ENCODE measurements around the gene CORT. TPM values are rescaled to one million over a fixed set of nuclear protein-coding genes. Genes with fewer than 3 reads are reported as not detected.
A peak's percentile ranks its signal among the peaks of the same experiment; 100 is the strongest.
"Not testable (repeated sequence)": the region's sequence is repeated elsewhere in the genome, so short reads cannot be mapped to it uniquely, and the experiment has no call there.

The CORT gene
- polyA plus RNA-seq, 1 experiment, result not detected

GRCh38 chr1:10451287-10451686, 1.5 kb downstream of the CORT start:
- H3K9me3 ChIP-seq (ENCODE audit: control insufficient read depth, insufficient read depth, low read length), result peaks cover 5% of the 10 kb centered on the region
- H3K27me3 ChIP-seq (ENCODE audit: control insufficient read depth, insufficient read depth, low read length), result no peaks in the 10 kb centered on the region
- ChIA-PET POLR2A (no interaction called here), CTCF (interaction anchor here (0.6 kb wide), 1 partner anchor 457 kb away, joined by 3 read pairs; no protein-coding TSS in a partner anchor)
- no peak for DNase-seq (ENCODE audit: low read depth, low spot score)
- TF ChIP-seq, protein P1, sequence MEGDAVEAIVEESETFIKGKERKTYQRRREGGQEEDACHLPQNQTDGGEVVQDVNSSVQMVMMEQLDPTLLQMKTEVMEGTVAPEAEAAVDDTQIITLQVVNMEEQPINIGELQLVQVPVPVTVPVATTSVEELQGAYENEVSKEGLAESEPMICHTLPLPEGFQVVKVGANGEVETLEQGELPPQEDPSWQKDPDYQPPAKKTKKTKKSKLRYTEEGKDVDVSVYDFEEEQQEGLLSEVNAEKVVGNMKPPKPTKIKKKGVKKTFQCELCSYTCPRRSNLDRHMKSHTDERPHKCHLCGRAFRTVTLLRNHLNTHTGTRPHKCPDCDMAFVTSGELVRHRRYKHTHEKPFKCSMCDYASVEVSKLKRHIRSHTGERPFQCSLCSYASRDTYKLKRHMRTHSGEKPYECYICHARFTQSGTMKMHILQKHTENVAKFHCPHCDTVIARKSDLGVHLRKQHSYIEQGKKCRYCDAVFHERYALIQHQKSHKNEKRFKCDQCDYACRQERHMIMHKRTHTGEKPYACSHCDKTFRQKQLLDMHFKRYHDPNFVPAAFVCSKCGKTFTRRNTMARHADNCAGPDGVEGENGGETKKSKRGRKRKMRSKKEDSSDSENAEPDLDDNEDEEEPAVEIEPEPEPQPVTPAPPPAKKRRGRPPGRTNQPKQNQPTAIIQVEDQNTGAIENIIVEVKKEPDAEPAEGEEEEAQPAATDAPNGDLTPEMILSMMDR (IDR thresholded peaks at IDR 0.05; ENCODE audit: low read depth, low read length), result no peak
- H3K4me3 ChIP-seq (ENCODE audit: low read depth, low read length), result peak overlapping the region; percentile 22
- H3K27ac ChIP-seq (ENCODE audit: low read depth, low read length), result no peak overlapping the region

DNA sequence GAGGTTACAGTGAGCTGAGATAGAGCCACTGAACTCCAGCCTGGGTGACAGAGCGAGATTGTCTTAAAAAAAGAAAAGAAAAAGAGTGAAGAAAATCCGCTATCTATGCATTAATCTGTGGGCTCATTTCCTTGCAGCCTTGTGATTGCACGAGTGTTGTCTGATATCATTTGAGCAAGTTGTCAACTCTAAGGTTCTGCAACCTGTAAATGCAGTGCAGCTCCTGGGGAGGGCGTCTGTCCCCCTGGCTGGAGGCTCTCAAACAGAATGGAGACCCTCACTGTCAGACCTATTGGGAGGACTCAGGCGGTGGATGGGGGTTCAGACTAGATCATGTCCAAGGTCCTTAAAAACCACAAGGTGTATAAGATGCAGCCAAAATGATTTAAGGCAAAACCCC, 6.2 kb downstream of the CORT start:
- Histone ChIP-seq H3K27me3 (ENCODE audit: control insufficient read depth, insufficient read depth, low read length) (no peaks in the 10 kb centered on the region), H3K27ac (ENCODE audit: low read depth, low read length) (no peak overlapping the region), H3K9me3 (ENCODE audit: control insufficient read depth, insufficient read depth, low read length) (peaks cover 5% of the 10 kb centered on the region), H3K4me3 (ENCODE audit: low read depth, low read length) (no peak overlapping the region)
- DNase-seq (ENCODE audit: low read depth, low spot score), result no peak
- ChIA-PET CTCF (interaction anchor here (0.6 to 1.5 kb wide), 3 partner anchors 37 to 234 kb away, joined by 3 to 6 read pairs (median 4); no protein-coding TSS in a partner anchor), POLR2A (no interaction called here)
- TF ChIP-seq, protein P1 (IDR thresholded peaks at IDR 0.05; ENCODE audit: low read depth, low read length), result no peak

DNA sequence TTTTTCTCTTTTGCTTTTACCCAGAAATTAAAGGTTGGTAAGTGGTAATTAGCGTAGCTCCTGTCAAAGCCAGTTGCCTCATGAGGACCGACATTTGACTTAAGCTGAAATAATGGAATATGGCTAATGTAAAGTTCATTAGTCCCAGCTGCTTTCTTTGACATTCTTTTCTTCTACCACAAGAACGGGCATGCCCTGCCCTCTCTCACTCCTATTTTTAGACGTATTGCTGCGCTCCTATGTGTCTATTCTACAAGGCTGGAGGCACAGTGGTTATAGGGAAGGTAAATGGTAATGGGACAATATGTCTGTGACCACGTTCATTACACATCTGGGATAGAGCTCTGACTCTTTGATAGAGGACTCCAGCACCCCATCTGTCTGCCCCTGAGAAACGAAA, 6.8 kb downstream of the CORT start:
- CTCF ChIA-PET, result interaction anchor here (0.6 to 1.5 kb wide), 4 partner anchors 37 to 1001 kb away, joined by 3 to 6 read pairs (median 4); no protein-coding TSS in a partner anchor
- TF ChIP-seq, protein P1 (IDR thresholded peaks at IDR 0.05; ENCODE audit: low read depth, low read length), result no peak
- no peak for DNase-seq (ENCODE audit: low read depth, low spot score)
- Histone ChIP-seq H3K27ac (ENCODE audit: low read depth, low read length) (no peak overlapping the region), H3K27me3 (ENCODE audit: control insufficient read depth, insufficient read depth, low read length) (no peaks in the 10 kb centered on the region), H3K4me3 (ENCODE audit: low read depth, low read length) (no peak overlapping the region), H3K9me3 (ENCODE audit: control insufficient read depth, insufficient read depth, low read length) (peaks cover 5% of the 10 kb centered on the region)
- POLR2A ChIA-PET, result no interaction called here

DNA sequence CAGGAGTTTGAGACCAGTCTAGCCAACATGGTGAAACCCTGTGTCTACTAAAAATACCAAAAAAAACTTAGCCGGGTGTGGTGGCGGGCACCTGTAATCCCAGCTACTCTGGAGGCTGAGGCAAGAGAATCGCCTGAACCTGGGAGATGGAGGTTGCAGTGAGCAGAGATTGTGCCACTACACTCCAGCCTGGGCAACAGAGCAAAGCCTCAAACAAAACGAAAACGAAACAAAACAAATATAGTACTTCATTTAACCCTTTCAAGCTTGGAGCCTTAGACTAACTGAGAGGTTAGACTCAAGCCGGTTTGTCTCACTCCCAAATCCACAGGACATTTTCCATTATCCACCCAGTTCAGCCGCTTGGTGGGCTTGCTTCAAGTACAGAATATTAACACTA, 7.6 kb downstream of the CORT start:
- H3K9me3 ChIP-seq (ENCODE audit: control insufficient read depth, insufficient read depth, low read length); H3K27me3 ChIP-seq (ENCODE audit: control insufficient read depth, insufficient read depth, low read length); POLR2A ChIA-PET; H3K27ac ChIP-seq (ENCODE audit: low read depth, low read length); H3K4me3 ChIP-seq (ENCODE audit: low read depth, low read length); DNase-seq (ENCODE audit: low read depth, low spot score): not testable (repeated sequence)
- CTCF ChIA-PET, result interaction anchor here (1.3 to 1.5 kb wide), 2 partner anchors 36 to 80 kb away, joined by 4 read pairs; no protein-coding TSS in a partner anchor

DNA sequence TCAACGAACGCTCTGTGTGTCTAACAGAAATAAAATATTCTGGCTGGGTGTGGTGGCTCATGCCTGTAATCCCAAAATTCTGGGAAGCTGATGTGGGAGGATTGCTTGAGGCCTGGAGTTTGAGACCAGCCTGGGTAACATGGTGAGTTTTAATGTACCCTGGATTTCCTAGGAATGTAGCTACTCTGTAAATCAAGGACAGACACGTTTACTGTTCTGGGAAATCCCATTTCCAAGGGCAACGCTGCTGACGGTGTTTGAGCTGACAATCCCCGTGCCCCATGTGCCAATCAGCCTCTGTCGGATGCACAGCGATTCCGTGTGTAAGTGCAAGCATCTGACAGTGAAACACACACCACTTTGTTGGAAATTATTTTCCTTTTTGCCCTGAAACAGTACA, 8.0 kb downstream of the CORT start:
- TF ChIP-seq, protein P1 (IDR thresholded peaks at IDR 0.05; ENCODE audit: low read depth, low read length), result no peak
- CTCF ChIA-PET, result interaction anchor here (1.3 kb wide), 1 partner anchor 81 kb away, joined by 4 read pairs; no protein-coding TSS in a partner anchor

More for the DNA sequence above, 8.0 kb downstream of the CORT start:
- Histone ChIP-seq H3K4me3 (ENCODE audit: low read depth, low read length) (no peak overlapping the region), H3K9me3 (ENCODE audit: control insufficient read depth, insufficient read depth, low read length) (peaks cover 5% of the 10 kb centered on the region), H3K27me3 (ENCODE audit: control insufficient read depth, insufficient read depth, low read length) (no peaks in the 10 kb centered on the region), H3K27ac (ENCODE audit: low read depth, low read length) (no peak overlapping the region)
- POLR2A ChIA-PET, result no interaction called here
- no peak for DNase-seq (ENCODE audit: low read depth, low spot score)

Measured in AG04450 (cell line).